Keratinocyte (primary cell): ENCODE results near the gene CHRNA5. TPM values are rescaled to one million over a fixed set of nuclear protein-coding genes. Genes with fewer than 3 reads are reported as not detected.
"Not testable (repeated sequence)": the region's sequence is repeated elsewhere in the genome, so short reads cannot be mapped to it uniquely, and the experiment has no call there.

Experiments used
- DNase-seq: peaks from one replicate; pipeline ENCODE4 v3.0.0-alpha.2; 2011; ENCODE audit warnings: low read depth, missing footprints, low spot score
- FAIRE-seq: peaks from 2 replicates; lab custom pipeline; 2011; peaks lifted over from hg19 to GRCh38; lab: Jason Lieb, UNC
- H2AFZ ChIP-seq: 2 replicates; pipeline ENCODE4 v1.6.0; 2012; ENCODE audit warnings: low read length, control low read depth, inconsistent platforms; ENCODE audit not compliant: control insufficient read depth
- H3K27ac ChIP-seq: 2 replicates; pipeline ENCODE4 v1.5.1; 2011; ENCODE audit warnings: low read length; ENCODE audit not compliant: control insufficient read depth, insufficient read depth
- H3K27me3 ChIP-seq: 3 replicates; pipeline ENCODE4 v1.6.0; 2011; ENCODE audit warnings: low read length; ENCODE audit not compliant: control insufficient read depth, insufficient read depth; ENCODE audit errors: extremely low read depth
- H3K36me3 ChIP-seq, 2 experiments: 2 replicates in 1 of 2; 3 replicates in 1 of 2; pipeline ENCODE4 v1.5.1; 2011; ENCODE audit warnings: low read length in 2 of 2, mild to moderate bottlenecking in 1 of 2; ENCODE audit not compliant: control insufficient read depth in 2 of 2, insufficient read depth in 2 of 2; ENCODE audit errors: extremely low read depth in 1 of 2
- H3K4me1 ChIP-seq: 3 replicates; pipeline ENCODE4 v1.5.1; 2011; ENCODE audit warnings: low read length; ENCODE audit not compliant: control insufficient read depth, insufficient read depth; ENCODE audit errors: extremely low read depth
- H3K4me2 ChIP-seq: 3 replicates; pipeline ENCODE4 v1.6.0; 2011; ENCODE audit warnings: low read depth, low read length; ENCODE audit not compliant: control insufficient read depth, insufficient read depth; ENCODE audit errors: extremely low read depth
- H3K4me3 ChIP-seq, 3 experiments: fragments of 200-600 bp in 1 of 3; sonication (generic) in 1 of 3; 2 replicates in 2 of 3; 3 replicates in 1 of 3; pipeline ENCODE4 v1.5.1; 2011 to 2016; ENCODE audit warnings: low read length in 3 of 3, mild to moderate bottlenecking in 3 of 3, control low read depth in 2 of 3, inconsistent platforms in 1 of 3, low read depth in 1 of 3, mixed read lengths in 1 of 3, mixed run types in 1 of 3, moderate library complexity in 1 of 3; ENCODE audit not compliant: control insufficient read depth in 2 of 3, insufficient read depth in 2 of 3; ENCODE audit errors: extremely low read depth in 1 of 3
- H3K79me2 ChIP-seq: 2 replicates; pipeline ENCODE4 v1.6.0; 2012; ENCODE audit warnings: low read length; ENCODE audit not compliant: control insufficient read depth, insufficient read depth
- H3K9ac ChIP-seq: 3 replicates; pipeline ENCODE4 v1.6.0; 2011; ENCODE audit warnings: low read length; ENCODE audit not compliant: control insufficient read depth, insufficient read depth; ENCODE audit errors: extremely low read depth
- H3K9me1 ChIP-seq: 3 replicates; pipeline ENCODE4 v1.6.0; 2011; ENCODE audit warnings: low read length; ENCODE audit not compliant: control insufficient read depth, insufficient read depth; ENCODE audit errors: extremely low read depth
- H3K9me3 ChIP-seq: 2 replicates; pipeline ENCODE4 v1.5.1; 2012; ENCODE audit warnings: low read depth, low read length; ENCODE audit not compliant: control insufficient read depth
- H4K20me1 ChIP-seq: 3 replicates; pipeline ENCODE4 v1.6.0; 2011; ENCODE audit warnings: low read length; ENCODE audit not compliant: control insufficient read depth, insufficient read depth; ENCODE audit errors: extremely low read depth
- EZH2 ChIP-seq: IDR thresholded peaks from one replicate; pipeline ENCODE4 v1.6.1; 2012; ENCODE audit warnings: inconsistent platforms, mild to moderate bottlenecking, low read length, moderate library complexity
- dilution Hi-C: fragments of 300-500 bp; cut with MboI; formaldehyde crosslinking; loops from one replicate; pipeline ENCODE4 v1.7.0; 2020; ENCODE audit warnings: low sequenced_read_pairs; ENCODE audit not compliant: extremely low pct_ligation_motif_present
- polyA plus RNA-seq, 5 experiments: library from polyadenylated mRNA; depleted of rRNA in 3 of 5; stranded (reverse) in 3 of 5; stranded (forward) in 1 of 5; unstranded in 1 of 5; fragments of >200 nt; gene quantifications; 1 replicate in 1 of 5; 2 replicates in 3 of 5; 3 replicates in 1 of 5; pipeline versions ENCODE4 v1.2.1 to v1.2.3, GENCODE V29; 2011 to 2012; ENCODE audit warnings: missing spikeins in 2 of 5, low read depth in 1 of 5, low replicate concordance in 1 of 5
- TF ChIP-seq, protein P1 (sequence below), 3 experiments: IDR thresholded peaks in 1 of 3; conservative IDR thresholded peaks in 1 of 3; optimal IDR thresholded peaks in 1 of 3; 2 replicates in 2 of 3; 3 replicates in 1 of 3; pipeline versions ENCODE3 to v1.5.1; 2011; ENCODE audit warnings: low read length in 3 of 3, mild to moderate bottlenecking in 3 of 3, moderate library complexity in 2 of 3, control low read depth in 1 of 3, inconsistent platforms in 1 of 3; ENCODE audit not compliant: insufficient read depth in 2 of 3; ENCODE audit errors: extremely low read depth in 1 of 3

Gene CHRNA5
- polyA plus RNA-seq, 1 donor (not counting 4 experiments of a cell fraction or from before 2014, with no cell fraction given), result 10.0 TPM

DNA sequence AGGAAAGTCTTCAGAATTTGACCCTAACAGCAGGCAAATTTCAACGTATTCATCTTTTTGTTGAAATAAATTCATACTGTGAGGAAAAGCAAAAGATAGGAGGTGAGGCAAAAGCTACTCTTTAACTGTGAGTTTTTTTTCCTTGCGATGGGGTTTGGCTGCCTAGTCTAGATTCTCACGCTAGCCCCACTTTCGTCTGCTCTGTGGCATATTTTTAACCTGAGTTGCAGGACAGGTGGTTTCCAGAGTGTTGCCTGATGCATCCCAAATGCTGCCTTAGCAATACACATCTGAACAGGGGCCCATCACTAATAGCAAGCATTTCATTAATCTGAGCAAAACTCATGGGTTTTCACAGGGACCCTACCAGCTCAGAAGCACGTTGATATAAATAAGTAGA, 13.4 kb upstream of the CHRNA5 start:
- Histone ChIP-seq H3K36me3 (peaks cover 12% of the 10 kb centered on the region in 2 experiments), H3K79me2 (no peaks in the 10 kb centered on the region), H3K27me3 (no peaks in the 10 kb centered on the region), H3K27ac (no peak overlapping the region), H3K4me3 (no peak overlapping the region), H3K4me2 (no peak overlapping the region), H2AFZ (no peak overlapping the region), H3K9me3 (no peaks in the 10 kb centered on the region), H3K4me1 (no peaks in the 10 kb centered on the region), H3K9ac (no peak overlapping the region), H3K9me1 (no peaks in the 10 kb centered on the region), H4K20me1 (no peaks in the 10 kb centered on the region)
- TF ChIP-seq, protein P1, sequence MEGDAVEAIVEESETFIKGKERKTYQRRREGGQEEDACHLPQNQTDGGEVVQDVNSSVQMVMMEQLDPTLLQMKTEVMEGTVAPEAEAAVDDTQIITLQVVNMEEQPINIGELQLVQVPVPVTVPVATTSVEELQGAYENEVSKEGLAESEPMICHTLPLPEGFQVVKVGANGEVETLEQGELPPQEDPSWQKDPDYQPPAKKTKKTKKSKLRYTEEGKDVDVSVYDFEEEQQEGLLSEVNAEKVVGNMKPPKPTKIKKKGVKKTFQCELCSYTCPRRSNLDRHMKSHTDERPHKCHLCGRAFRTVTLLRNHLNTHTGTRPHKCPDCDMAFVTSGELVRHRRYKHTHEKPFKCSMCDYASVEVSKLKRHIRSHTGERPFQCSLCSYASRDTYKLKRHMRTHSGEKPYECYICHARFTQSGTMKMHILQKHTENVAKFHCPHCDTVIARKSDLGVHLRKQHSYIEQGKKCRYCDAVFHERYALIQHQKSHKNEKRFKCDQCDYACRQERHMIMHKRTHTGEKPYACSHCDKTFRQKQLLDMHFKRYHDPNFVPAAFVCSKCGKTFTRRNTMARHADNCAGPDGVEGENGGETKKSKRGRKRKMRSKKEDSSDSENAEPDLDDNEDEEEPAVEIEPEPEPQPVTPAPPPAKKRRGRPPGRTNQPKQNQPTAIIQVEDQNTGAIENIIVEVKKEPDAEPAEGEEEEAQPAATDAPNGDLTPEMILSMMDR (optimal IDR thresholded peaks at IDR 0.05 in 1 of 3, IDR thresholded peaks at IDR 0.05 in 1 of 3, conservative IDR thresholded peaks at IDR 0.05 in 1 of 3; ENCODE audit: extremely low read depth in 1 of 3, insufficient read depth in 2 of 3, low read length in 3 of 3), result no peak
- no peak for TF ChIP-seq EZH2
- DNase-seq, result no peak
- no peak for FAIRE-seq
- dilution Hi-C loops, result no loop called here

DNA sequence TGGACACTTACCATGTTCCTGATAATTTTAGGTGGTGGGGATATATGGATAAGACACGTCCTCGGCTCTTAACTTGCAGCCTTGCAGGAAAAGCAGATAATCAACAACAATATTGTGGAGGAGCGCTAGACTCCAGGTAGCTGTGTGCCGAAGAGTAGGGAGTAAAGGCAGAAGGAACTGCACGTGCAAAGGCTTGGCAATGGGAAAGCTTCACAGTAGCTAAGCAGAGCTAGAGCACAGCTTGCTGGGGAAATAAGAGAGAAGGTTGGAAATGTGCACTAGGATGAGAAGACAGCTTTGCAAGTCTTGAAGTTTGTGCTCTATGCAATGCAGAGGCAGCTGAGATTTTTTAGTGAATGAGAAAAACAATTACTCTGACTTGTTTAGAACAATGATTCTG, 12.7 kb upstream of the CHRNA5 start:
- dilution Hi-C loops, result no loop called here
- no peak overlapping the region for H2AFZ ChIP-seq
- no peaks in the 10 kb centered on the region for H3K79me2 ChIP-seq
- H3K36me3 ChIP-seq, result peaks cover 9 to 10% of the 10 kb centered on the region in 2 experiments
- H3K9ac ChIP-seq, result no peak overlapping the region
- no peaks in the 10 kb centered on the region for H3K4me1 ChIP-seq
- H3K4me2 ChIP-seq, result no peak overlapping the region
- TF ChIP-seq, protein P1 (optimal IDR thresholded peaks at IDR 0.05 in 1 of 3, IDR thresholded peaks at IDR 0.05 in 1 of 3, conservative IDR thresholded peaks at IDR 0.05 in 1 of 3; ENCODE audit: extremely low read depth in 1 of 3, insufficient read depth in 2 of 3, low read length in 3 of 3), result no peak
- TF ChIP-seq EZH2, result no peak
- H4K20me1 ChIP-seq, result no peaks in the 10 kb centered on the region
- H3K4me3 ChIP-seq, result no peak overlapping the region
- H3K9me3 ChIP-seq, result no peaks in the 10 kb centered on the region
- DNase-seq, result no peak
- no peak for FAIRE-seq
- no peak overlapping the region for H3K27ac ChIP-seq
- H3K9me1 ChIP-seq, result no peaks in the 10 kb centered on the region
- H3K27me3 ChIP-seq, result no peaks in the 10 kb centered on the region

DNA sequence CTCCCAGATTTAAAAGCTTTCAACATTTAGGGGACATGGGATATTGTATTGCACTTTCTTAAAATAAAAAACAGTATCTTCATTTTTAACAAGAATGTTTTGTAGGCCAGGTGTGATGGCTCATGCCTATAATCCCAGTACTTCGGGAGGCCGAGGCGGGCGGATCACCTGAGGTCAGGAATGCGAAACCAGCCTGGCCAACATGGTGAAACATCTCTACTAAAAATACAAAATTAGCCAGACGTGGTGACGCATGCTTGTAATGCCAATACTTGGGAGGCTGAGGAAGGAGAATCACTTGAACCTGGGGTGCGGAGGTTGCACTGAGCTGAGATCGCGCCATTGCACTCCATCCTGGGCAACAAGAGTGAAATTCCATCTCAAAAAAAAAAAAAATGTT, 5.1 kb upstream of the CHRNA5 start:
- not testable (repeated sequence) for H3K79me2 ChIP-seq

More for the DNA sequence above, 5.1 kb upstream of the CHRNA5 start:
- FAIRE-seq, dilution Hi-C loops, H4K20me1 ChIP-seq, H3K4me2 ChIP-seq, DNase-seq, H3K9me3 ChIP-seq, H3K9ac ChIP-seq, H3K4me1 ChIP-seq, H3K27ac ChIP-seq, H2AFZ ChIP-seq, H3K4me3 ChIP-seq, H3K9me1 ChIP-seq, H3K36me3 ChIP-seq, H3K27me3 ChIP-seq: not testable (repeated sequence)
